ENCODE results near the gene ST3GAL2. TPM values are rescaled to one million over a fixed set of nuclear protein-coding genes. Genes with fewer than 3 reads are reported as not detected.
A peak's percentile ranks its signal among the peaks of the same experiment; 100 is the strongest.

The ST3GAL2 gene
- total and polyA plus RNA-seq, 2 donors (not counting 1 experiment from before 2014, with no cell fraction given): 13.5 to 17.8 TPM

DNA sequence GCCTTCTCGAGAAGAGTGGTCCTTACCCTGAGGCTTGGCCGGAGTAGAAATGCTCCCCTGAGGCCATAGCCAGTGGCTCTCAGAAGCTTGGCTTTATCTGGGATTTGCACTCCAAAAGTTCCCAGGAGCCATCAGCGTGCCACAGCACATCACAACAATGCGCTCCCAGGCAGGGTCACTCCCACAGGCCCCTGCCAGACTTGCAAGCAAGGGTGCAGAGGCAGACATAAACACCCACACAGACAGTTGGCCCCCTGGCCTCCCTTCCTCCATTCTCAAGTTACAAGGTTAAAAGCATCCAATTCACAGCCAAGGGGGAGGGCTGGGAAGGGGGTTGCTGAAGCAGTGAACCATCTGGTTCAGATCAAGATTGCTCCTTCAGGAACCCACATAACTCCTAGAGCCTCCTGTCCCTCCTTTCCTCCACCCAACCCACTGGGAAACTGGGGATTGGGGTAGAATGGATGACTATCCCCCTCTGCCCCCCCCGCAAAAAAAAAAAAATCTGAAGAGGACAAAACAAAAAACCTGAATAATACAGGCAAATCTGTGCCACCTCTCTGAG lies 1.8 kb downstream of the ST3GAL2 start:
- Histone ChIP-seq H3K36me3 (ENCODE audit: control insufficient read depth, insufficient read depth, low read length) (peaks cover 4% of the 10 kb centered on the region), H3K79me2 (ENCODE audit: control insufficient read depth, insufficient read depth, low read length) (peaks cover 22% of the 10 kb centered on the region), H3K4me2 (ENCODE audit: extremely low read depth, insufficient read depth, low read length) (peak overlapping the region; percentile 100), H3K4me1 (ENCODE audit: control insufficient read depth, extremely low read depth, insufficient read depth, low read length) (peaks cover 31% of the 10 kb centered on the region), H3K27me3 (ENCODE audit: control insufficient read depth, insufficient read depth, low read length) (no peaks in the 10 kb centered on the region), H3K4me3 (replicated peaks in 1 of 4; ENCODE audit: control extremely low read depth in 1 of 4, insufficient read depth in 1 of 4, low read depth in 3 of 4, low read length in 4 of 4) (peak overlapping the region; percentile 74 to 80 (median 80)), H3K27ac (ENCODE audit: insufficient read depth, low read length) (peak overlapping the region; percentile 1), H3K9me3 (ENCODE audit: control insufficient read depth, insufficient read depth, low read depth, low read length) (no peaks in the 10 kb centered on the region), H3K9ac (ENCODE audit: insufficient read depth, low read length) (no peak overlapping the region), H2AFZ (ENCODE audit: low read length) (no peak overlapping the region), H4K20me1 (ENCODE audit: control insufficient read depth, extremely low read depth, insufficient read depth, low read length) (no peaks in the 10 kb centered on the region)
- no peak for TF ChIP-seq EZH2 (IDR thresholded peaks at IDR 0.05; ENCODE audit: low read length, missing control alignments)
- TF ChIP-seq, protein P1, sequence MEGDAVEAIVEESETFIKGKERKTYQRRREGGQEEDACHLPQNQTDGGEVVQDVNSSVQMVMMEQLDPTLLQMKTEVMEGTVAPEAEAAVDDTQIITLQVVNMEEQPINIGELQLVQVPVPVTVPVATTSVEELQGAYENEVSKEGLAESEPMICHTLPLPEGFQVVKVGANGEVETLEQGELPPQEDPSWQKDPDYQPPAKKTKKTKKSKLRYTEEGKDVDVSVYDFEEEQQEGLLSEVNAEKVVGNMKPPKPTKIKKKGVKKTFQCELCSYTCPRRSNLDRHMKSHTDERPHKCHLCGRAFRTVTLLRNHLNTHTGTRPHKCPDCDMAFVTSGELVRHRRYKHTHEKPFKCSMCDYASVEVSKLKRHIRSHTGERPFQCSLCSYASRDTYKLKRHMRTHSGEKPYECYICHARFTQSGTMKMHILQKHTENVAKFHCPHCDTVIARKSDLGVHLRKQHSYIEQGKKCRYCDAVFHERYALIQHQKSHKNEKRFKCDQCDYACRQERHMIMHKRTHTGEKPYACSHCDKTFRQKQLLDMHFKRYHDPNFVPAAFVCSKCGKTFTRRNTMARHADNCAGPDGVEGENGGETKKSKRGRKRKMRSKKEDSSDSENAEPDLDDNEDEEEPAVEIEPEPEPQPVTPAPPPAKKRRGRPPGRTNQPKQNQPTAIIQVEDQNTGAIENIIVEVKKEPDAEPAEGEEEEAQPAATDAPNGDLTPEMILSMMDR (conservative IDR thresholded peaks at IDR 0.05 in 1 of 2, IDR thresholded peaks at IDR 0.05 in 1 of 2; ENCODE audit: low read depth in 1 of 2, low read length in 2 of 2): no peak
- peak; percentile 88 to 93 for DNase-seq (ENCODE audit: low read depth in 2 of 2)

DNA sequence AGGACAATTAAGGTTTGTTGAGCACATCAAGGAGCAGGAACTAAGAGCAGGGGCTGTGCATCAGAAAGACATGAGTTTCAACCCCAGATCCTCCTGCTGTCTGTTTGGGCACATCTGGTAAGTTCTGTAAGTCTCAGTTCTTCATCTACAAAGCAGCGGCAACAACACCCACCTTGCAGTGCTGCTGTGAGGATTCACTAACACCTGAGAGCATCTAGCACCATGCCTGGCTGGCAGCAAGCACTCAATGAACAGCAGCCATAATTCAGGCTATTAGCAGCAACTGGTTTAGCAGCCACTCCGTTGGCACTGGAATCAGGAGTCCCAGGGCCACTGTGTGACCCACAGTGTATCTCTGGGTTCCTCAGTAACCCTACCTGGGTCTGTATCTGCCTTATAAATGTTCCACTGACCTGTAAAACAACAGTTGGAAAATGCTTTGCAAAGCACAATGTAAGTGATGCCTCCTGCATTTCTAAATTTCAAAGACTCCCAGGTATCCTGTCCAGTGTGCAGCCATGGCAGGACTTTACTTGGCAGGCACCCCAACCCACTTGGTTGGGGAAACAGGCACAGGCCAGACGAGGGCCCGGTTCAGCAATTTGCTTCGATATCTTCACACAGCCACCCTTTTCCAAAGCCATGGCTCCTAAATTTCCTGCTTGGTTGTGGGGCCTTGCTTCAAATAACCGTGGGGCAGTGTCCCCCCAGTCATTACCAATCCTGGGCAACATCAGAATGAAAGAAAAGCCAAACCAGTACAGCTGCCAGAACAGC lies 4.2 kb downstream of the ST3GAL2 start:
- no peak overlapping the region for H3K4me3 ChIP-seq (replicated peaks in 1 of 4; ENCODE audit: control extremely low read depth in 1 of 4, insufficient read depth in 1 of 4, low read depth in 3 of 4, low read length in 4 of 4)
- H3K9me3 ChIP-seq (ENCODE audit: control insufficient read depth, insufficient read depth, low read depth, low read length): no peaks in the 10 kb centered on the region
- no peak overlapping the region for H3K4me2 ChIP-seq (ENCODE audit: extremely low read depth, insufficient read depth, low read length)
- H3K79me2 ChIP-seq (ENCODE audit: control insufficient read depth, insufficient read depth, low read length): peaks cover 33% of the 10 kb centered on the region
- H3K27me3 ChIP-seq (ENCODE audit: control insufficient read depth, insufficient read depth, low read length): no peaks in the 10 kb centered on the region
- H3K9ac ChIP-seq (ENCODE audit: insufficient read depth, low read length): no peak overlapping the region
- no peak overlapping the region for H3K27ac ChIP-seq (ENCODE audit: insufficient read depth, low read length)
- H4K20me1 ChIP-seq (ENCODE audit: control insufficient read depth, extremely low read depth, insufficient read depth, low read length): peaks cover 1% of the 10 kb centered on the region
- no peak for DNase-seq (ENCODE audit: low read depth in 2 of 2)
- TF ChIP-seq, protein P1 (conservative IDR thresholded peaks at IDR 0.05 in 1 of 2, IDR thresholded peaks at IDR 0.05 in 1 of 2; ENCODE audit: low read depth in 1 of 2, low read length in 2 of 2): no peak
- TF ChIP-seq EZH2 (IDR thresholded peaks at IDR 0.05; ENCODE audit: low read length, missing control alignments): no peak
- H2AFZ ChIP-seq (ENCODE audit: low read length): no peak overlapping the region
- H3K4me1 ChIP-seq (ENCODE audit: control insufficient read depth, extremely low read depth, insufficient read depth, low read length): peaks cover 35% of the 10 kb centered on the region
- H3K36me3 ChIP-seq (ENCODE audit: control insufficient read depth, insufficient read depth, low read length): peaks cover 4% of the 10 kb centered on the region

DNA sequence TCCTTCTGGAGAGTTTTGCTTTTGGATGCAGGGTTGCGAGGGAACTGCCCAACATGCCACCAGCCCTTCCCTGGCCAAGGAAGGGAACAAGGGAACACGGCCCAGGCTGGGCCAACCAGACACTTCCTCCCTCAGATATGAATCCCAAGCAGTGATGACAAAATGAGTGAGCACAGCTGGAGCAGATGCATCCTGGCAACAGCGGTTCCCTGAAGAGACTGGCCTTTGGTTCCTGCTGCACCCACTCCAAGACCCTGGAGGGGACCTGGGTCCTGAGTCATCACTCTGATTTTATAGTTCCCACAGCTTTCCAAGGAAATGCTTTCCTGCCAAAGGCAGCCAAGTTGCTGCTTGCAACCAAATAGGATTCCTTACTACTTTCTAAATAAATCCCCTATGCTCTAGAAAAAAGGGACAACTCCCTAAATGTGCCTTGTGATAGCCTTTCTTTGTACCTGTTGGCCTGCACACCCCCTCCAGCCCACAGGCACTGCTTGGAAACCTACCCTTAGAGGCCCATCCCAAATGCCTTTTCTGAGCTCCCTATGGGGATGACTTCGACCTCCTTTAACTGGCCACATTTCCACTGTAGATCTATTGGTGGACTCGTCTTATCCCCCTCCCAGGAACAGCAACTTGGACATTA lies 5.3 kb downstream of the ST3GAL2 start:
- Histone ChIP-seq H3K4me1 (ENCODE audit: control insufficient read depth, extremely low read depth, insufficient read depth, low read length) (peaks cover 42% of the 10 kb centered on the region), H3K4me3 (replicated peaks in 1 of 4; ENCODE audit: control extremely low read depth in 1 of 4, insufficient read depth in 1 of 4, low read depth in 3 of 4, low read length in 4 of 4) (no peak overlapping the region), H3K4me2 (ENCODE audit: extremely low read depth, insufficient read depth, low read length) (peak overlapping the region; percentile 37), H3K27ac (ENCODE audit: insufficient read depth, low read length) (peak overlapping the region; percentile 2), H3K9me3 (ENCODE audit: control insufficient read depth, insufficient read depth, low read depth, low read length) (no peaks in the 10 kb centered on the region), H4K20me1 (ENCODE audit: control insufficient read depth, extremely low read depth, insufficient read depth, low read length) (peaks cover 1% of the 10 kb centered on the region), H3K27me3 (ENCODE audit: control insufficient read depth, insufficient read depth, low read length) (no peaks in the 10 kb centered on the region), H2AFZ (ENCODE audit: low read length) (no peak overlapping the region), H3K36me3 (ENCODE audit: control insufficient read depth, insufficient read depth, low read length) (peaks cover 4% of the 10 kb centered on the region), H3K9ac (ENCODE audit: insufficient read depth, low read length) (no peak overlapping the region), H3K79me2 (ENCODE audit: control insufficient read depth, insufficient read depth, low read length) (peaks cover 36% of the 10 kb centered on the region)
- TF ChIP-seq, protein P1 (conservative IDR thresholded peaks at IDR 0.05 in 1 of 2, IDR thresholded peaks at IDR 0.05 in 1 of 2; ENCODE audit: low read depth in 1 of 2, low read length in 2 of 2): no peak
- TF ChIP-seq EZH2 (IDR thresholded peaks at IDR 0.05; ENCODE audit: low read length, missing control alignments): no peak
- peak; percentile 77 to 87 for DNase-seq (ENCODE audit: low read depth in 2 of 2)

Data from fibroblast of lung (primary cell).